Measurements from ENCODE around the gene TMEM253.

TMEM253 gene

DNA sequence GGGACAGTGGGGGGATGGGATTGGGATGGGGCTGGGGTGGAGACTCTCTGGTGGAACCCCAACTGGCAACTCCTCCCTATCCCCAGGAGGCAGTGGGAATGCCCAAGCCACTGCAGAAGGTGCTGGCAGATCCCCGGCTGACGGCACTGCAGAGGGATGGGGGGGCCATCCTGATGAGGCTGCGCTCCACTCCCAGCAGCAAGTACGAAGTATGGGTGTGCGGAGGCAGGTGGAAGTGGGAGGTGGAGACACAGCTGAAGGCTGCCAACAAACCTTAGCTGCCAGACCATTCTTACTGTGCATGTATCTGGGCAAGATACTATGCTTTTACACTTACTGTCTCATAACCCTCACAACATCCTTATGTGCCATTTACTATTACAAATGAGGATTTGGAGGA, 22.6 kb upstream of the TMEM253 start:
- TF ChIP-seq, protein P1, sequence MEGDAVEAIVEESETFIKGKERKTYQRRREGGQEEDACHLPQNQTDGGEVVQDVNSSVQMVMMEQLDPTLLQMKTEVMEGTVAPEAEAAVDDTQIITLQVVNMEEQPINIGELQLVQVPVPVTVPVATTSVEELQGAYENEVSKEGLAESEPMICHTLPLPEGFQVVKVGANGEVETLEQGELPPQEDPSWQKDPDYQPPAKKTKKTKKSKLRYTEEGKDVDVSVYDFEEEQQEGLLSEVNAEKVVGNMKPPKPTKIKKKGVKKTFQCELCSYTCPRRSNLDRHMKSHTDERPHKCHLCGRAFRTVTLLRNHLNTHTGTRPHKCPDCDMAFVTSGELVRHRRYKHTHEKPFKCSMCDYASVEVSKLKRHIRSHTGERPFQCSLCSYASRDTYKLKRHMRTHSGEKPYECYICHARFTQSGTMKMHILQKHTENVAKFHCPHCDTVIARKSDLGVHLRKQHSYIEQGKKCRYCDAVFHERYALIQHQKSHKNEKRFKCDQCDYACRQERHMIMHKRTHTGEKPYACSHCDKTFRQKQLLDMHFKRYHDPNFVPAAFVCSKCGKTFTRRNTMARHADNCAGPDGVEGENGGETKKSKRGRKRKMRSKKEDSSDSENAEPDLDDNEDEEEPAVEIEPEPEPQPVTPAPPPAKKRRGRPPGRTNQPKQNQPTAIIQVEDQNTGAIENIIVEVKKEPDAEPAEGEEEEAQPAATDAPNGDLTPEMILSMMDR (IDR thresholded peaks at IDR 0.05; ENCODE audit: low read depth, low read length), result no peak
- H3K4me3 ChIP-seq (ENCODE audit: low read depth, low read length), result no peak overlapping the region

DNA sequence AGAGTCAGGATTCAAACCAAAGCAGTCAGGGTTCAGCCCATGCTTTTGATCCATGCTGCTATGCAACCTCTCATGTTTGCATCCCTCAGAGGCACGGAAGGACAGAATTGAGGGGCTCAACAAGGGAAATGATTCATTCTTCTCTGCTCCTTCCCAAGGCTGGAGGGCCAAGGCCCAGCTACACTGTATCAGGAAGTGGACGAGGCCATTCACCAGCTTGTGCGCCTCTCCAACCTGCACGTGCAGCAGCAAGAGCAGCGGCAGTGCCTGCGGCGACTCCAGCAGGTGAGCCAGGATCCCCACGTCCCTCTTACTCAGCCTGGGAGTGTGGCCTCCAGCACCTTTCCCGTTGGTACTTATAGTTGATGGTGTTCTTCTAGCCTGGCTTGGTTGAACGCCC, 22.1 kb upstream of the TMEM253 start:
- TF ChIP-seq, protein P1 (IDR thresholded peaks at IDR 0.05; ENCODE audit: low read depth, low read length), result no peak
- H3K4me3 ChIP-seq (ENCODE audit: low read depth, low read length), result no peak overlapping the region

DNA sequence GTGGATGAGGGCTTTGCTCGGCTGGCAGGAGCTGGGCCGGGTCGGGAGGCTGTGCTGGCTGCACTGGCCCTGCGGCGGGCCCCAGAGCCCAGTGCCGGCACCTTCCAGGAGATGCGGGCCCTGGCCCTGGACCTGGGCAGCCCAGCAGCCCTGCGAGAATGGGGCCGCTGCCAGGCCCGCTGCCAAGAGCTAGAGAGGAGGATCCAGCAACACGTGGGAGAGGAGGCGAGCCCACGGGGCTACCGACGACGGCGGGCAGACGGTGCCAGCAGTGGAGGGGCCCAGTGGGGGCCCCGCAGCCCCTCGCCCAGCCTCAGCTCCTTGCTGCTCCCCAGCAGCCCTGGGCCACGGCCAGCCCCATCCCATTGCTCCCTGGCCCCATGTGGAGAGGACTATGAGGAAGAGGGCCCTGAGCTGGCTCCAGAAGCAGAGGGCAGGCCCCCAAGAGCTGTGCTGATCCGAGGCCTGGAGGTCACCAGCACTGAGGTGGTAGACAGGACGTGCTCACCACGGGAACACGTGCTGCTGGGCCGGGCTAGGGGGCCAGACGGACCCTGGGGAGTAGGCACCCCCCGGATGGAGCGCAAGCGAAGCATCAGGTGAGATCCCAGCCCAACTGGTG, 19.2 kb upstream of the TMEM253 start:
- no peak overlapping the region for H3K4me3 ChIP-seq (ENCODE audit: low read depth, low read length)
- TF ChIP-seq, protein P1 (IDR thresholded peaks at IDR 0.05; ENCODE audit: low read depth, low read length), result no peak

DNA sequence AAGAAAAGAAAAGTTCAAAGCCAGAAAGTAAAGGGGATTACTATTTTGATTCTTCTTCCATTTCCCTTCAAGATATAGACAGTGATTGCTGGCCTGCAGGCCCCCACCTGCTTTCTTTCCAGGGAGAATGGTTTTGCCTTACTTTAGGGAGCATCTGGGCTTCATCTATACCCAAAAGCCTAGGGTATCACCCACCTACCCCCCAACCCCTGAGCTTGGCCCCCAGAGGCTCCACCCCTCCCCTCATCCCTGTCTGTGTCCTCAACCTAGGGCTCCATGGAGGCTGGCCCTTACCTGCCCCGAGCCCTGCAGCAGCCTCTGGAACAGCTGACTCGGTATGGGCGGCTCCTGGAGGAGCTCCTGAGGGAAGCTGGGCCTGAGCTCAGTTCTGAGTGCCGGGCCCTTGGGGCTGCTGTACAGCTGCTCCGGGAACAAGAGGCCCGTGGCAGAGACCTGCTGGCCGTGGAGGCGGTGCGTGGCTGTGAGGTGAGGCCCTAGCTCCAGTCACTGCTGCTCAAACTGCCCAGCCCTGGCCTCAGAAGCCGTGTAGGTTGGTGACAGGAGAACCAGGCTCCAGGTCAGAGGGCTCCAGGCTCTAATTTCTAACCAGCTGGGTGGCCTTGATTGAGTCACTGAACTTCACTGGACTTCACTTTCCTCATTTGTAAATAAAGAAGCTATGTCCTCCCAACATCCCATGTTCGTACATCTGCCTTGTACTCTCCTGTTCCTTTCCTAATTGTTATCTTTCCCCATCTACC, 17.1 kb upstream of the TMEM253 start:
- no peak overlapping the region for H3K4me3 ChIP-seq (ENCODE audit: low read depth, low read length)
- TF ChIP-seq, protein P1 (IDR thresholded peaks at IDR 0.05; ENCODE audit: low read depth, low read length), result no peak

DNA sequence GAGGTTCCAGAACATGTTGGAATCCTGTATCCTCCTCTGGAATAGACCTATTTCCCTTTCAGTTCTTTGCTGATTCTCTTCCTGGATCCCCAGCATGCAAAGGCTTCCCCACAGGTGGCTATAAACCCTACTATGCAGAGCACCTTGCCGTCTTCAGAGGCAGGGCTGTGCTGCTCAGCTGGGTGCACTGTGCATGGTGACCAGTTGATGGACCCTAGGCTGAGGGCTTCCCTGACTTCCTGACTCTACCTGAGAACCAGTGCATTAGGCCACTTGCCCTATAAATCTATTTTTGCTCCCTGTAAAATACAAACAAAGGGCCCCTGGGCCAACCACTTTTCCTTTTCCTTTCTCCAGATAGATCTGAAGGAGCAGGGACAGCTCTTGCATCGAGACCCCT, 16.5 kb upstream of the TMEM253 start:
- no peak overlapping the region for H3K4me3 ChIP-seq (ENCODE audit: low read depth, low read length)
- TF ChIP-seq, protein P1 (IDR thresholded peaks at IDR 0.05; ENCODE audit: low read depth, low read length), result no peak

DNA sequence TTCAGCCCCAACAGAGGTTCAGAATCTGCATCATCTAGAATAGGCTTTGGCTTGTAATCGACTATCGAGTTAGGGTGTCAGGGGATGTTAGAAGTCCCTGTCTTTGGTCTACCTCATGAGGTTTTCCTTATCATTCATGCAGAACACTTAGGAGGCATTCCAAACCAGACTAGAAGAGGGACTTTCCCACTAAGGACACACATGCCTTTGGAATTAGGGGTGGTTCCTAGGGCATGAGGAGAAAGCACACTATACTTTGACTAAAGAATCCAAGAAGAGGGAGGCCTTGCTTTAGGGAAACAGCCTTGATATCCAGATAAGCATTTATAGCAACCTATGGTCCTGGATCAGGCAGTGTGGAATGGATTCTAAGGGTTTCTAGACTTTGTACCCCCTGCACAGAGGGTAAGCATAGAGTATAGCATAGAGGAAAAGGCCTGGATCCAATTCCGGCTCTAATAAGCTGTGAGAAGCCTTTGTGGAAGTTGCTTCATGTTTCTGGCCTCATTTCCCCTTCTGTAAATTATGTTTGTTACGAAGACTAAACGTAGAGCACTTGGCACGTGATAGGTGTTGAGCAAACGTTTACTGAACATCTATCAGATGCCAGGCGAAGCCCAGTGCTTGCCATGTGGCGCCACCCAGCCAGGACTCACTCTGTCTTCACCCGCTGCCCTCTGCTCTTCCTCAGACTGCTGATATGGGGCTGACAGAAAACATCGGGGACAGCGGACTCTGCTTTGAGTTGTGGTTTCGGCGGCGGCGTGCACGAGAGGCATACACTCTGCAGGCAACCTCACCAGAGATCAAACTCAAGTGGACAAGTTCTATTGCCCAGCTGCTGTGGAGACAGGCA, 15.6 kb upstream of the TMEM253 start:
- TF ChIP-seq, protein P1 (IDR thresholded peaks at IDR 0.05; ENCODE audit: low read depth, low read length), result no peak
- no peak overlapping the region for H3K4me3 ChIP-seq (ENCODE audit: low read depth, low read length)

Measured in WI38 (cell line).